ENCODE data around the gene COPZ2.

COPZ2 gene

DNA sequence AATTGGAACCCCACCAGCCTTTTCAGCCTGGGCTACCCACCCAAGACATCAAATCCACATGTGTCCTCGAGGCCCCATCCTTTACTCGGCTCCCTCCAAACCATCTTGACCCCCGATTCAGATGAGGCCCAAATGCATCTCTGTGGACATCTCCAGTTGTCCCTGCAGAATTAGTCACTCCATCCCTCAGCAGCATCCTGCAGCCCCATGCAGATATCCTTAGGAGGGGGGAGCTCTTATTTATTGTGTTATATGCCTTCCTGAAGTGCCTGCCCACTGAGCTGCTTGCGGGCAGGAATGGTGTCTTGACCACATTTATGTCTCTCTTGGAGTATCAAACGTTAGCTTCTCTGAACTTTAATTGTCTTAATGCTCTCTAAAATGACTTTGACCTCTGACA is 51.1 kb downstream of the COPZ2 start:
- TF ChIP-seq, protein P1, sequence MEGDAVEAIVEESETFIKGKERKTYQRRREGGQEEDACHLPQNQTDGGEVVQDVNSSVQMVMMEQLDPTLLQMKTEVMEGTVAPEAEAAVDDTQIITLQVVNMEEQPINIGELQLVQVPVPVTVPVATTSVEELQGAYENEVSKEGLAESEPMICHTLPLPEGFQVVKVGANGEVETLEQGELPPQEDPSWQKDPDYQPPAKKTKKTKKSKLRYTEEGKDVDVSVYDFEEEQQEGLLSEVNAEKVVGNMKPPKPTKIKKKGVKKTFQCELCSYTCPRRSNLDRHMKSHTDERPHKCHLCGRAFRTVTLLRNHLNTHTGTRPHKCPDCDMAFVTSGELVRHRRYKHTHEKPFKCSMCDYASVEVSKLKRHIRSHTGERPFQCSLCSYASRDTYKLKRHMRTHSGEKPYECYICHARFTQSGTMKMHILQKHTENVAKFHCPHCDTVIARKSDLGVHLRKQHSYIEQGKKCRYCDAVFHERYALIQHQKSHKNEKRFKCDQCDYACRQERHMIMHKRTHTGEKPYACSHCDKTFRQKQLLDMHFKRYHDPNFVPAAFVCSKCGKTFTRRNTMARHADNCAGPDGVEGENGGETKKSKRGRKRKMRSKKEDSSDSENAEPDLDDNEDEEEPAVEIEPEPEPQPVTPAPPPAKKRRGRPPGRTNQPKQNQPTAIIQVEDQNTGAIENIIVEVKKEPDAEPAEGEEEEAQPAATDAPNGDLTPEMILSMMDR (IDR thresholded peaks at IDR 0.05; ENCODE audit: insufficient read depth, low read length, missing control alignments), result no peak
- no peak for DNase-seq (ENCODE audit: low read depth, low spot score)
- CTCF ChIA-PET, result interaction anchor here (1.3 to 22.1 kb wide), 4 partner anchors 8 to 31 kb away, joined by 5 to 600 read pairs (median 18); partner anchors contain the start of gene CDK5RAP3
- POLR2A ChIA-PET, result interaction anchor here (1.4 kb wide), 1 partner anchor 62 kb away, joined by 4 read pairs; the partner anchor contains the start of gene NFE2L1
- H3K4me3 ChIP-seq (ENCODE audit: low read depth, low read length), result no peak overlapping the region

DNA sequence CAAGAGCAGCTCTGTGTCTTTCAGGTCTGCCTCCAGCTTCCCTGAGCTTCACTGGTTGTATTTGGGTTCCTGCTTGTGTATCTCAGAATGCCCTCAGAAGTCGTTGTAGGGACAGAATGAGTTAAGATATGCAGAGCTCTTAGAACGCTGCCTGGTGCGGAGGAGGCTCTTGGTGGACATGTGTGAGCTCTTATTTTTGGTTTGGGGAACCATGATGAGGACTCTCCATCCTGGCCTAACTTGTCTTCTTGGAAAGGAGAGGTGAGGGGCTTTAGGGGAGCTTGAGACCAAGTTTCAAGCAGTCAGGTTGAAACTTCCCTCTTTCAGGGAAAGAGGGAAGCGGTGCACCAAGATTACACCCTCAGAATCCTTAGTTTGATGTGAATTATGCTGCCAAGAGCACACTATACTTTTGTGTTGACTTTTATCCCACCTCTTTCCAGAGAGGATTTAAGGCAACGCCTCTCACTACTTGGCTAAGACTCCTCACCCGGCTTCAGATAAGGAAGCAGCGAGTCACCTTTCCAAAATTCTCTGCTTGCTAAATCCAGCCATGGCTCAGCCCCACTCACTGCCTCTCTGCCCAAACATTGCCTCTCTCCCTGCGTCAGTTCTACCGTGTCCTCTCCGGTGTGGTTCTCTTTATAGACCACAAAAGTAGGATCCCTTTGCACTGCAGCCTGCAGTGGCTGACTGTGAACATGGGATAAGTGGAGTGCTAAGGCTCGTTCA is 53.9 kb downstream of the COPZ2 start:
- no peak for DNase-seq (ENCODE audit: low read depth, low spot score)
- no peak overlapping the region for H3K4me3 ChIP-seq (ENCODE audit: low read depth, low read length)
- ChIA-PET POLR2A (no interaction called here), CTCF (interaction anchor here (0.9 to 22.1 kb wide), 6 partner anchors 14 to 37 kb away, joined by 4 to 600 read pairs (median 8); partner anchors contain the start of gene CDK5RAP3)
- TF ChIP-seq, protein P1 (IDR thresholded peaks at IDR 0.05; ENCODE audit: insufficient read depth, low read length, missing control alignments), result no peak

DNA sequence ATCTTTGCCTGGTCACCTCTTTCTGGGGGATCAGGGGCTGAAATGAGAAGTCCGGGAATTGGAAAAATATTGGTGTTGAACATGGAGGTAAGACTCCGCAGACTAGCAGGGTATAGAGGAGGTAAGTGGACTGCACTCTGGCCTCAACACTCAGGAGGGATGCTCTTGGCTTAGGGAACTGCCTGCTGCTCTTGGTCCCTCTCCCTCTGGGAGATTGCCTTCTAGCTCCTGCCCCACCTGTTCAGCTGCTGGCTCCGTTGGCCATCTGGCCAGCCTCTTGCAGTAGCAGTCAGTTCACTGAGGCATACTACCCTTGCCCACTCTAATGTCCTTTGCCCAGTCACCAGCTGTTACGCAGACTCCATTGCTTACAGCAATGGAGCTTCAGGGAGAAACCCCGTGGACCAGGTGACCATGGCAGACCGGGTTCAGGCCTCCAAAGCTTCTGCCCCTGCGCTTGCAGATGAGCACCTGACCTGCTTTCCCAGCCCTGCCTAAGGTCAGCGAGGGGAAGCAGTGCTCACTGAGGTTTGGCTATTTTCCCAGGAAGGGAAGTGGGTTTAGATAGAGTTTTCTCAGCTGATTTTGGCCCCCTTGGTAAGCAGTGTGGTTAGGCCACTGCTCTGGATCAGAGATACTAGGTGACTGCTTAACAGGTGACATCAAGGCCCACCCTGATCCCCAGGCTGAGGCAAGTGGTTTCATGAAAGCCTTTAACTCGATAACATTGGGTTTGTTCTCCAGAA is 54.8 kb downstream of the COPZ2 start:
- TF ChIP-seq, protein P1 (IDR thresholded peaks at IDR 0.05; ENCODE audit: insufficient read depth, low read length, missing control alignments), result no peak
- H3K4me3 ChIP-seq (ENCODE audit: low read depth, low read length), result no peak overlapping the region
- ChIA-PET CTCF (interaction anchor here (0.9 to 22.1 kb wide), 6 partner anchors 13 to 36 kb away, joined by 4 to 600 read pairs (median 8); partner anchors contain the start of gene CDK5RAP3), POLR2A (no interaction called here)
- DNase-seq (ENCODE audit: low read depth, low spot score), result no peak

DNA sequence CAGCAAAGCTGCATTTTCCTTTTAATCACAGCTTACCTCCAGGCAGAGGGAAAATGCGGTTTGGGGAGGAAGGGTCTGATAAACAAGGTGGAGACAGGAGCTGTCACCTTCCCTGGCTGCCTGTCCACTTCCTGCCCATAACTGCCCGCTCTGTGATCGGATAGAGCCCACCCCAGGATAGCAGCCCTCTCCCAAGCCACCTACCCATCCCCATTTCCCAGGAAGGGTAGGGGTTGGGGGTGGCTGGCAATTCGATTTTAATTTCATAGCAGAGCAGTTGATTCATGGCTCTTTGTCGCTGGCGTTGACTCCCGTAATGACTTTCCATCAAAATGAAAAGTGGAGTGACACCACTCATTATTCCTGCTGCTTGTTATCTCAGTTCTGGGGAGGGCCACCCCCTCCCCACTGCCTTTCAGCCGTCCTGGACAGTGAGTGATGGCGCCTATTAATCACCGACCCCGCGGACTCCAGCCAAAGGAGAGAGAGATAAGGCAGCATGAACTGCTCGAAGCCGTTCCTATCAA is 55.4 kb downstream of the COPZ2 start:
- POLR2A ChIA-PET, result interaction anchor here (1.8 kb wide), 1 partner anchor 11 kb away, joined by 4 read pairs; the partner anchor contains the start of gene CDK5RAP3
- H3K4me3 ChIP-seq (ENCODE audit: low read depth, low read length), result no peak overlapping the region
- CTCF ChIA-PET, result interaction anchor here (1.8 to 22.1 kb wide), 2 partner anchors 29 to 36 kb away, joined by 12 to 600 read pairs; no protein-coding TSS in a partner anchor
- no peak for DNase-seq (ENCODE audit: low read depth, low spot score)
- TF ChIP-seq, protein P1 (IDR thresholded peaks at IDR 0.05; ENCODE audit: insufficient read depth, low read length, missing control alignments), result no peak

DNA sequence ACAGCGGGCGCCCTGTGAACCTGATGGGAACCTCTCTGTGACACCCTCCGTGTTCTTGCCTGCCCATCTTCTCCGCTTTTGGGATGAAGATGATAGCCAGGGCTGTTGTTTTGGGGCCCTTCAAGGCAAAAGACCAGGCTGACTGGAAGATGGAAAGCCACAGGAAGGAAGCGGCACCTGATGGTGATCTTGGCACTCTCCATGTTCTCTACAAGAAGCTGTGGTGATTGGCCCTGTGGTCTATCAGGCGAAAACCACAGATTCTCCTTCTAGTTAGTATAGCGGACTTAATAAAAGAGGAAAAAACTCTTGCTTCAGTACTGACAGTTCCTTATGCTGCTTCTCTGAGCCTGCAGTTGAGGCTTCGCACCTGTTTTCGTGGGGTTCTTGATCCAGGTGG is 56.1 kb downstream of the COPZ2 start:
- CTCF ChIA-PET, result interaction anchor here (1.5 to 22.1 kb wide), 3 partner anchors 11 to 36 kb away, joined by 5 to 600 read pairs (median 34); partner anchors contain the start of gene CDK5RAP3
- no peak for DNase-seq (ENCODE audit: low read depth, low spot score)
- H3K4me3 ChIP-seq (ENCODE audit: low read depth, low read length), result no peak overlapping the region
- TF ChIP-seq, protein P1 (IDR thresholded peaks at IDR 0.05; ENCODE audit: insufficient read depth, low read length, missing control alignments), result no peak
- POLR2A ChIA-PET, result interaction anchor here (1.8 kb wide), 1 partner anchor 10 kb away, joined by 4 read pairs; the partner anchor contains the start of gene CDK5RAP3

Measured in AG04449 (cell line).